ENCODE measurements around the gene PCP4L1. TPM values are rescaled to one million over a fixed set of nuclear protein-coding genes. Genes with fewer than 3 reads are reported as not detected.

Gene PCP4L1
- total RNA-seq, 2 experiments from 2014 or later = 0.15 TPM; not detected in 1

DNA sequence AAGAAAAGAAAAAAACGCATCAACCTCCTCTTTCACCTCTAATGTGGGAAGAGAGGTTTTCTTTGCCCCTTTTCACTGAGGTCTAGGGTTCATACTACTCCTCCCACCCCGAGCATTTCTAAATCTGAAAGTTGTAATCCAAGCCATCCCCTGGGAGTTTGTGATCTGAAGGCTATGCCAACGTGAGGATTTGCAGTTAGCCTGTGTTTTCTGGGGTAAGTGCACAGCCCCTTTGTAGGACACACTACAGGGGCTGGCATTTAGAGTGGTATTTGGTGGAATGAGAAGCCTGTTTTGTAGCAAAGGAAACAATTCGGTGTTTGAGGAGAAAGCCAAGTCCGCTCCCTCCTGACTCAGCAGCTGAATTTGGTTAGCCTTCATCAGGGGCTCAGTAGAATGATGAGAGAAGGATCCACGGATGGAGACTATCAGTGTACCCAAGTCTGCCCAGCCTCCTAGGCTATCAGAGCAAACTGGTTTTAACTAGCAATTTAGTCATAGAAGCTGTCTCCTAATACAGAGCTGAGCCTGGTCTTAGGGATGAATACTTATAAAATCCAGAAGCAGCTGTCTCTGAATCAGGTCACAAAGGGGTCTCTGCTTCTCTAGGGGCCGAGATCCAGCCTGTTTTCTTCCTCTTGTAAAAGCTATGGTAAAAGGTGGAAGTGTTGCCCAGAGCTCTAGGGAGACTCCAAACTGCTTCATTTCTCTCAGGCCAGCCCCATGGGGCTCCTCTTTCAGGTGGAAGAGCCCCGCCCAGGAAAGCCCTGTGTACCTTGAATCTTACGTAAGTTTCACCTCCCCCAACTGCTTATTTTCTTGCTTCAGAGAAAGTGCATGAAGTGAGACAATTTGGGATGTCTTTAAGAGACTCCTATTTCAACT, 2.1 kb downstream of the PCP4L1 start:
- CTCF ChIA-PET = interaction anchor here (0.7 to 1.4 kb wide), 4 partner anchors 9 to 46 kb away, joined by 3 to 4 read pairs (median 4); no protein-coding TSS in a partner anchor
- Mint-ChIP-seq H3K27ac (no peak overlapping the region), H3K4me3 (no peak overlapping the region), H3K9me3 (peaks cover 16% of the 10 kb centered on the region), H3K4me1 (peaks cover 13% of the 10 kb centered on the region), H3K27me3 (peaks cover 53% of the 10 kb centered on the region), H3K36me3 (ENCODE audit: low read depth) (peaks cover 15% of the 10 kb centered on the region)
- no peak for DNase-seq
- POLR2A ChIA-PET = no interaction called here

DNA sequence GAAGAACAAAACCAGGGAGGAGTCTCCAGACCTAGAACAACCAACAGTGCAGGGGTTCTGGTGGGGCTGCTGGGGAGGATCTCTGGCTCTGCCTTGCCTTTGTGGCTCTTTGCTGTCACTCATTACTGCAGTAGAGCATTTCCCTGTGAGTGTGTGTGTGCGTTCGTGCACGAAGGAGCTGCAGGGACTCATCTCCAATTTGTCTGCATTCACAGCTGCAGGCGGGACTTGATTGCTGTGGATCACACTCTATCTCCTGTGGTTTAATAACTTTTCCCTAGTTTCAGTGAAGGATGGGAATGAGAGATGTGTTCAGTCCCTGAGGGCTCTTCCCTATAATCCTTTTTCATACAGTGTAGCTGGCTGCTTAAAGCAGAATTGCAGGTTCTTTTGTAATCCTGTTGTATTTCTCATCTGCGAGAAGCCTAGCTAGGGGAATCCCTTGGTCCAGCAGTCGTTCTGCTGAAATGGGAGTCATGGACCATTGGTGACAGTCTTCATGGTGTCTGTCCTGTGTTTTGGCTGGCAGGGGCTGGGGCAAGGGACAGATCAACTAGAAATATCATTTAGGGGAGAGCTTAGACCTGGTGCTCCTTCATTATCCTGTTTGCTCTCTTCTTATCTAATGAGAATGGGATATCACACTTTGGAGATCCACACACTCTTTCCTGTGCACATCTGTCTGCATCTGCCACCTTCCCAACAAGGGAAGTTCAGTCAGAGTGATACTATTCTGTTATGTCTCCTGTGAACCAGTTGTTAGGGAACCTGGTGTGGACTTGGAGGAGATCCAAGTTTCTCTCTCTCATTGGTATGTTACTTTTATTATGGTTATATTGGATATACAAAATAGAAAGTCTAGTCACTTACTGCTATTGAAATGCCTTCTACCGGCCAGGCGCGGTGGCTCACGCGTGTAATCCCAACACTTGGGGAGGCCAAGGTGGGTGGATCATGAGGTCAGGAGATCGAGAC, 3.0 kb downstream of the PCP4L1 start:
- Mint-ChIP-seq H3K36me3 (ENCODE audit: low read depth) (peaks cover 15% of the 10 kb centered on the region), H3K4me3 (no peak overlapping the region), H3K9me3 (peaks cover 16% of the 10 kb centered on the region), H3K27me3 (peaks cover 51% of the 10 kb centered on the region), H3K27ac (no peak overlapping the region), H3K4me1 (peaks cover 13% of the 10 kb centered on the region)
- ChIA-PET POLR2A (no interaction called here), CTCF (interaction anchor here (0.6 to 1.4 kb wide), 3 partner anchors 8 to 26 kb away, joined by 3 to 4 read pairs (median 4); no protein-coding TSS in a partner anchor)
- no peak for DNase-seq

DNA sequence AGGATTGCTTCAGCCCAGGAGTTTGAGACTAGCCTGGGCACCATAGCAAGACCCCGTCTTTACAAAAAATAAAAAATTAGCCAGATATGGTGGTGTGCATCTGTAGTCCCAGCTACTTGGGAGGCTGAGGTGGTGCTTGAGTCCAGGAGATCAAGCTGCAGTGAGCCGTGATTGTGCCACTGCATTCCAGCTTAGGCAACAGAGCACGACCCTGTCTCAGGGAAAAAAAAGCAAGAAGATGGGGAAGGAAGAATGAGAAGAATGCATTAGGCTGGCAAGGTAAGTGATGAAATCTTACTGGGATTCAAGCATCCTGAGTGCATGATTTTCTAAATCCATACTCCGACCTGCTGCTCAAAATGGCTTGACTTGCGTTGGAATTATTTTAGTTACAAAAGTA, 6.8 kb downstream of the PCP4L1 start:
- Mint-ChIP-seq H3K4me1 (peaks cover 5% of the 10 kb centered on the region), H3K9me3 (no peaks in the 10 kb centered on the region), H3K27me3 (peaks cover 22% of the 10 kb centered on the region), H3K4me3 (no peak overlapping the region), H3K36me3 (ENCODE audit: low read depth) (no peaks in the 10 kb centered on the region), H3K27ac (no peak overlapping the region)
- DNase-seq = no peak
- ChIA-PET CTCF (no interaction called here), POLR2A (no interaction called here)

DNA sequence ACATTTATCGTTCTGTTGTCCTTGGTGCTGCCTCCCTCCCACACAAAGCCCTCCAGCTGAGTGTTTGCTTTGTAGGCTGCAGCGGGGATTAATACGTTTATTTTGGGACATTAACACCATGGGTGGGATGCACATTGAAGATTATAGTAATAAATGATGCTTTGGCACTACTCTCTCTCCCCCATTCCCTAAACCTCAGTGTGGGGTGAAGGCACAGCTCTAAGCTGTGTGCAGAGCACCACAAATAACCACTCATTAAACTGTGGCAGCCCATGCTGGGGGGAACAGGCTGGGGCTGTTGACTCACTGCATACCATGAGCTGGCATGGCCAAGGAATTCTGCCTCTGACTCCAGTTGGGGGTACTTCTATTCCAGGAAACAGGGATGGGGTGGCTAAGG, 7.7 kb downstream of the PCP4L1 start:
- H3K27ac Mint-ChIP-seq = no peak overlapping the region
- ChIA-PET CTCF (interaction anchor here (1.8 kb wide), 1 partner anchor 25 kb away, joined by 5 read pairs; no protein-coding TSS in a partner anchor), POLR2A (no interaction called here)

DNA sequence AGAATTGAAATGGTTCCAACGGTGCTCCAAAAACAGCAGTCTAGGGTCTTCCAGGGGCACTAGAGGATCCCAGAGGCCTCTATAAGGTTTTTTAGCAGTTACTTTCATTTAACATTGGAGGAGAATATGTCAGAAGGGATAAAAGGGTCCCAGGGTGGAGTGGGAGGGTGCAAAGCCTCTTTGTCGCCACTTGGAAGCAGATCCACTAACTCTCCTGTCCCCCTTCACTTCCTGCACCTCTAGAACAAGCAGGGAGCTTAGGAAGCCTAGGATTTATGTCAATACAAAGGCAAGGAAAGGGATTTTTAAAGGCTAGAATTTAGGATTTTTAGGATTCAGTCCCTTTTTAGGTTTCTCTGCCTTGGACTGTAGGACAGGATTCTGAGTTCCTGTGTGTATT, 8.3 kb downstream of the PCP4L1 start:
- CTCF ChIA-PET = interaction anchor here (1.8 kb wide), 1 partner anchor 24 kb away, joined by 5 read pairs; no protein-coding TSS in a partner anchor
- no peaks in the 10 kb centered on the region for H3K9me3 Mint-ChIP-seq
- no peaks in the 10 kb centered on the region for H3K36me3 Mint-ChIP-seq (ENCODE audit: low read depth)
- H3K27ac Mint-ChIP-seq = no peak overlapping the region
- DNase-seq = no peak
- H3K4me1 Mint-ChIP-seq = peaks cover 4% of the 10 kb centered on the region
- H3K27me3 Mint-ChIP-seq = peaks cover 9% of the 10 kb centered on the region
- POLR2A ChIA-PET = no interaction called here
- no peak overlapping the region for H3K4me3 Mint-ChIP-seq

More for the DNA sequence above, 7.7 kb downstream of the PCP4L1 start:
- no peak for DNase-seq
- H3K4me1 Mint-ChIP-seq = peaks cover 5% of the 10 kb centered on the region
- no peaks in the 10 kb centered on the region for H3K9me3 Mint-ChIP-seq
- H3K36me3 Mint-ChIP-seq (ENCODE audit: low read depth) = no peaks in the 10 kb centered on the region
- peaks cover 13% of the 10 kb centered on the region for H3K27me3 Mint-ChIP-seq
- H3K4me3 Mint-ChIP-seq = no peak overlapping the region

DNA sequence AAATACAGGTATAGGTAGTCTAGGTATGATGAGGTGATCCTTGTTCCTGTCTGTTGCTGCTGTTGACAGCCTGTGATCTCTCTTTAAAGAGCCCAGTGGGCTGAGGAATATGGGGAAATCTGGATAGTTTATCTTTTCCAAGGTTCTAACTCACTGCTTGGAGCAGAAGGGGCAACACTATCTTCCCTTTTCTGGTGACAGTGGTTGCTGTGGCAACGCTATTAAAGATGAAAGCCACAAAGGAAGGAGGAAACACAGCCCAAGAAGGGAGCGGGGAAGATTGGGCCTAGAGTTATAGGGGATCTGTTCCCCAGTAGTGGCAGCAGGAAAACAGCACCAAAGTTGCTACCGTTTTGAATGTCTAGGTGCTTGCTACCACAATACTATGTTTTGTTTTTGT, 8.8 kb downstream of the PCP4L1 start:
- H3K27me3 Mint-ChIP-seq = peaks cover 8% of the 10 kb centered on the region
- no peaks in the 10 kb centered on the region for H3K9me3 Mint-ChIP-seq
- H3K36me3 Mint-ChIP-seq (ENCODE audit: low read depth) = no peaks in the 10 kb centered on the region
- DNase-seq = no peak
- H3K4me3 Mint-ChIP-seq = no peak overlapping the region
- ChIA-PET POLR2A (no interaction called here), CTCF (interaction anchor here (1.8 kb wide), 1 partner anchor 24 kb away, joined by 5 read pairs; no protein-coding TSS in a partner anchor)
- peaks cover 4% of the 10 kb centered on the region for H3K4me1 Mint-ChIP-seq
- no peak overlapping the region for H3K27ac Mint-ChIP-seq

DNA sequence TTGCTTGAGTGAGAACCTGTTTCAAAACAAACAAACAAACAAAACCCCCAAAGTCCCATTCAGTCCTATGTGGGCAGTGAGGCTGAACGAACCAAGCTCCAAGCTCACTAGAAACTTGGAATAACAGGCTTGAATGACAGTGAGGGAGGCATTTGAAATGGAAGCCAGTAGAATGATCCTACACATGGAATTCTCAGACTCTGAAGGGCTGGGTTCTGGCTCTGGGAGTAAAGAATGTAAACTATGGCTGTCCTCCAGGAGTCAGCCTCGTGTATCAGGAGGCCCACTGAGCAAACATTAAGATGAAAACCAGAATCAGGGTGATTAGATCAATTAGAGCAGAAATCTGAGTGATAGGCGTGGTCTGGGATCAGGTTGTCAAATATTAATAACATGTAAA, 14.9 kb downstream of the PCP4L1 start:
- CTCF ChIA-PET = interaction anchor here (1.6 kb wide), 1 partner anchor 41 kb away, joined by 3 read pairs; the partner anchor contains the start of gene SDHC
- peaks cover 24% of the 10 kb centered on the region for H3K27me3 Mint-ChIP-seq
- POLR2A ChIA-PET = no interaction called here
- H3K27ac Mint-ChIP-seq = no peak overlapping the region
- H3K4me3 Mint-ChIP-seq = no peak overlapping the region
- DNase-seq = no peak
- no peaks in the 10 kb centered on the region for H3K9me3 Mint-ChIP-seq
- no peaks in the 10 kb centered on the region for H3K4me1 Mint-ChIP-seq
- no peaks in the 10 kb centered on the region for H3K36me3 Mint-ChIP-seq (ENCODE audit: low read depth)

DNA sequence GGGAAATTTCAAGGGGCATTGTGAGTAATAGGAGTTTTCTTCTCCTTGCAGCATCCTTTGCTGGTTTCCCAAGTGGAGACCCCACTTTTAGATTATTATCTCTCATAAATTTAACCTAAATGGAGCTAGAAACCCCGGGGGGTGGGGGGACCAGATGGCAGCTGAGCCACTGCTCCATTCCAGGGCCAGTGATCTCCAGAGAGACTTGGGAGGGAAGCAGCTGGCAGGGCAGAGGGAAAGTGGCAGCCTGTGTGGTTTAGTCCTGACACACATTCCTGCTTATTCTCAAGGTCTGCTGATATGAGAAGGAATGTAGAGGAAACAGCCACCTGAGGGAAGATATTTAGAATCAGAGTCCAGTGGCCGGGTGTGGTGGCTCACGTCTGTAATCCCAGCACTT, 16.3 kb downstream of the PCP4L1 start:
- ChIA-PET POLR2A (no interaction called here), CTCF (interaction anchor here (0.7 kb wide), 1 partner anchor 16 kb away, joined by 3 read pairs; no protein-coding TSS in a partner anchor)
- DNase-seq = no peak
- no peaks in the 10 kb centered on the region for H3K36me3 Mint-ChIP-seq (ENCODE audit: low read depth)
- no peaks in the 10 kb centered on the region for H3K4me1 Mint-ChIP-seq
- no peak overlapping the region for H3K4me3 Mint-ChIP-seq
- no peaks in the 10 kb centered on the region for H3K9me3 Mint-ChIP-seq
- H3K27me3 Mint-ChIP-seq = peaks cover 27% of the 10 kb centered on the region
- no peak overlapping the region for H3K27ac Mint-ChIP-seq

DNA sequence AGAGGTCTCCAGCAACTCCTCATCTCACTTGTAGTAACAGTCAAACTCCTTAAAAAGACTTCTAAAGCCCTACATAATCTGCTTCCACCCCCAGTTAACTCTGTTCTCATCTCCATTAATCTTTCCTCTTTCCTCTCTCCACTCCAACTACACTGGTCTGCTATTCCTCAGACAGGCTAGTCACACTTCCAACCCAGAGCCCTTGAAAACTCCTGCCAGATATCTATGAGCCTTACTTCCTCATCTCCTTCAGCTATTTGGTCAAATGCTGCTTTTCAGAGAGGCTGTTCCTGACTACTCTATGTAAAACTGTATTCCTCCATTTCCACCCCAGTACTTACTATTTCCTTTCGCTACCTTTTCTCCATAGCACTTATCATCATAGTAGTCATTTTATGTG, 24.4 kb downstream of the PCP4L1 start:
- POLR2A ChIA-PET = no interaction called here
- no peaks in the 10 kb centered on the region for H3K4me1 Mint-ChIP-seq
- CTCF ChIA-PET = no interaction called here
- H3K36me3 Mint-ChIP-seq (ENCODE audit: low read depth) = no peaks in the 10 kb centered on the region
- H3K27ac Mint-ChIP-seq = no peak overlapping the region
- H3K9me3 Mint-ChIP-seq = no peaks in the 10 kb centered on the region
- no peak for DNase-seq
- H3K4me3 Mint-ChIP-seq = no peak overlapping the region
- H3K27me3 Mint-ChIP-seq = peaks cover 16% of the 10 kb centered on the region

DNA sequence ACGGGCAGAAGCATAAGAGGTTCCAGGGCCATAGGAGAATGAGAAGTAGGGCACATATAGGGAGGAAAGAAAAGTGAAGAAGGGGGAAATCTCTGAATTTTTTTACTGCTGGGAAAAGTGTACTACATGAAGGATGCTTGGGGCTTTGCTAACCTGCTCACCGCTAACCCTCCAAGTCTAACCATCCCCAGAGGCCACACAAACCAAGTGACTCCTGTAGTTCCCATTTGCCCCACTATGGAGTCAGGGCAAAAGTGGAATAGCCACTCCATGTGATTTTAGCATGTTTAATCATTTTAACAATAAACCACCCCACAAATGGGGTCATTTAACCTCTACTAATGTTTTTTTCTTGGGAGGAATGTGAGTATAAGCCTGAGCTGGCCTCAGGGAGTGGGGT, 26.6 kb downstream of the PCP4L1 start:
- no peak overlapping the region for H3K4me3 Mint-ChIP-seq
- H3K4me1 Mint-ChIP-seq = no peaks in the 10 kb centered on the region
- no peaks in the 10 kb centered on the region for H3K36me3 Mint-ChIP-seq (ENCODE audit: low read depth)
- H3K27me3 Mint-ChIP-seq = peaks cover 11% of the 10 kb centered on the region
- DNase-seq = no peak
- H3K9me3 Mint-ChIP-seq = no peaks in the 10 kb centered on the region
- ChIA-PET CTCF (no interaction called here), POLR2A (no interaction called here)
- no peak overlapping the region for H3K27ac Mint-ChIP-seq

DNA sequence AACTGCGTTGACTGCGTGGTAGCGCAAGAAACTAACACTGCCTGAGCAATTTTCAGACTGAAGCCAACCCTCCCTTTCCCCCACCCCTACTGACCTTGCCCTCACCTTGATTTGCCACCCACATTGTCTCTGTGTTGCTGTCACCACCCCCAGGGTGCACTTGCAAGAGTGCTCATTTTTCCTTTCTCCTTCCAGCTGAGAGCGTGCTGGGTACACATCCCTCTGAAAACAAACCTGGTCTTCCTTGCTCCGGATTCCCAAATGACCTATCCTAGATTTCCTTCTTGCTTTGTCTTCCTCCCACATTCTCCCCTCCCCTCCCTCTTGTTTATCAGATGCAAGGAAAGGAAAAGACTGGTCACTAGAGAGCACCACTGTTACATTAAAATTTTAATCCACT, 27.0 kb downstream of the PCP4L1 start:
- H3K4me1 Mint-ChIP-seq = no peaks in the 10 kb centered on the region
- H3K9me3 Mint-ChIP-seq = no peaks in the 10 kb centered on the region
- ChIA-PET CTCF (no interaction called here), POLR2A (no interaction called here)
- DNase-seq = no peak
- no peak overlapping the region for H3K4me3 Mint-ChIP-seq
- no peaks in the 10 kb centered on the region for H3K36me3 Mint-ChIP-seq (ENCODE audit: low read depth)
- peak overlapping the region; percentile 60 for H3K27ac Mint-ChIP-seq
- peaks cover 11% of the 10 kb centered on the region for H3K27me3 Mint-ChIP-seq

DNA sequence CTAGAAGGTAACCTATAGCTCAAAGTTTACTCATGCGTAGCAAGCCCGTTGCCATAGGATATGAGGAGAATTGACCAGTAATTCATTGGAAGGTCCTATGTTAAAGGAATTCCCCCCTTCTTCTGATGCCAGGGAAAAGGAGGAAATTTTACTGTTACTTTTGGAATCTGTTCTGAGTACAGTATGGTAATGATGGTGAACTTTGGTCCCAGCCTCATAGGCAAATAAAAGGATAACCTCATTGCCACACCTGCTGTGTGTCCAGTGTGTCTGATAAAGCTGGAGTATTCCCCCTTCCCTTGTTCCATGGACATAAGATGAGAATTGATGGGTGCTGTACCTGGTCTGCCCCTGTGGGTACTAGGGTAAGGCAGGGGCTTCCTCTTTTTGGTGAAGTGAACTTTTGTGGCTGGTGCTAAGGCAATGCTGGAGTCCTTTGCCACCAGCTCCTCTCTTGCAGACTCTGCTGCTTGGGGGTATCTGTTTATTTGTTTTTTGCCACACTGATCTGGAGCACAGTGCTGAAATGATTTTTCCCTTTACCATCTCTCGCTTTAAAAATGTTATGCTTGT, 29.0 kb downstream of the PCP4L1 start:
- no peak for DNase-seq
- no peak overlapping the region for H3K4me3 Mint-ChIP-seq
- CTCF ChIA-PET = interaction anchor here (0.6 kb wide), 2 partner anchors 11 to 26 kb away, joined by 4 read pairs; no protein-coding TSS in a partner anchor
- peaks cover 11% of the 10 kb centered on the region for H3K27me3 Mint-ChIP-seq
- H3K36me3 Mint-ChIP-seq (ENCODE audit: low read depth) = peaks cover 1% of the 10 kb centered on the region
- H3K4me1 Mint-ChIP-seq = peaks cover 1% of the 10 kb centered on the region
- no peaks in the 10 kb centered on the region for H3K9me3 Mint-ChIP-seq
- POLR2A ChIA-PET = no interaction called here
- H3K27ac Mint-ChIP-seq = no peak overlapping the region

Data from activated CD4-positive, alpha-beta T cell treated with anti-CD3 and anti-CD28 coated beads, Interleukin-2, amount 10 ng/mL, durations not matched to agents 7 days and 5 days (primary cell).